Erythroblast (primary cell): ENCODE measurements around the gene PRUNE2.

Source experiments
- GATA1 ChIP-seq: IDR thresholded peaks from 2 replicates; pipeline ENCODE4 v1.6.1; 2011; ENCODE audit warnings: low read depth, mild to moderate bottlenecking, control low read depth, low read length, moderate library complexity
- POLR2A ChIP-seq: IDR thresholded peaks from 2 replicates; pipeline ENCODE4 v1.6.1; 2011; ENCODE audit warnings: mild to moderate bottlenecking, low read length

DNA sequence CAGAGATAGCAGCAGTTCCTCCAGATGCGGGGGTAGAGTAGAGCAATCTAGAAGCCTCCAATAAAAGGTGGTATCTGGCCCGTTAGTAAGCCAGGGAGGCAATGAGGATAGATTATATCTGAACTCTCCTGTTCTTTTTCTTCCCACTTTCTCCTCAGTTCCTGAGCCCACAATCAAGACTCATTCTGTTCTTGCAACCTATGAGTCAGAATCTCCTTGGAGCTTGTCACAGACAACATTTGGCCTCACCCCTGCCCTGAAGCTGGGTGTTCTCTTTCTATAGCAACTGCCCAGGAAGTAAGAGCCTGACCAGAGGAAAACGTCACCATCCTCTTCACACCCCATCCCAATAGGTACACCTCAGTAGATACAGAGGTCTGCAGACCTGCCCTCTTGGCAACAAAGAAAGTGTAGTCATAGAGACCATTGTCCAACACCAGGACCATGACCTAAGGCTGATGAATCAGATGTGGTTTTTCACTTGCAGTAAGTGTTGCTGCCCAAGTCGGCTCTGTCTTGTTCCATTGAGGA is 218.0 kb downstream of the PRUNE2 start:
- no peak for TF ChIP-seq POLR2A
- no peak for TF ChIP-seq GATA1
